ENCODE measurements around the gene HIVEP3.

DNA sequence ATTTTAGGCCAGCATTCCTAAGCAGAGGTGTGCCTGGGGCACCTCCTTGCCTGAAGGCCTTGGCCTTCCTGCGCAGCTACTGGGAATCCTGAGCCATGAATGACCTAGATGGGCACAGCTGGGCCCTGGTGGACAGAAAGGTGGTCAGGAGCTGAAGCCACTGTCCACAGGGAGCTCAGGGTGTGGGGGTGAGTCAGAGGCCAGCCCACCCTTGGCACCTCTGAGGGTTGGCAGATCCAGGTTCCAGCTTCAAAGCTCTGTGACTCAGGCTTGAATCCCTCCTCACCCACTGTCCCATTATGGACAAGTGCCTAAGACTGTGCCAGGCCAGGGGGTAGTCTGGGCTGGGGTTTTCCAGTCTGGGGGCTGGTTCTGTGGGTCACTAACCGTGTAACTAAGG is 427.8 kb downstream of the HIVEP3 start:
- TF ChIP-seq POLR2A (IDR thresholded peaks at IDR 0.05; ENCODE audit: low read length) (no peak), GATA1 (IDR thresholded peaks at IDR 0.05; ENCODE audit: low read depth, low read length) (no peak)

Data from erythroblast (primary cell).